Sigmoid colon (tissue), 7 donors: Measurements from ENCODE around the gene DCLK3. TPM values are rescaled to one million over a fixed set of nuclear protein-coding genes. Genes with fewer than 3 reads are reported as not detected.
A peak's percentile ranks its signal among the peaks of the same experiment; 100 is the strongest.

Experiments
- DNase-seq: peaks from one replicate; pipeline ENCODE4 v3.0.0-alpha.2; 2019
- H3K27ac ChIP-seq, 4 donors: fragments of 200-600 bp; sonication (generic); one replicate each; pipeline ENCODE4 v1.5.1; 2016 to 2019; ENCODE audit warnings: mild to moderate bottlenecking in 1 of 4
- H3K27me3 ChIP-seq, 3 donors: fragments of 200-600 bp; sonication (generic); one replicate each; pipeline ENCODE4 v1.5.1; 2019; ENCODE audit warnings: mild to moderate bottlenecking in 1 of 3
- H3K36me3 ChIP-seq, 4 donors: fragments of 200-600 bp; sonication (generic); one replicate each; pipeline ENCODE4 v1.5.1; 2016 to 2019
- H3K4me1 ChIP-seq, 4 donors: fragments of 200-600 bp; sonication (generic); one replicate each; pipeline ENCODE4 v1.5.1; 2017 to 2019
- H3K4me3 ChIP-seq, 4 donors: fragments of 200-600 bp; sonication (generic); one replicate each; pipeline ENCODE4 v1.5.1; 2017 to 2019; ENCODE audit warnings: mild to moderate bottlenecking in 2 of 4, moderate library complexity in 1 of 4
- H3K9me3 ChIP-seq, 4 donors: fragments of 200-600 bp in 3 of 4; sonication (generic) in 3 of 4; one replicate each; pipeline versions ENCODE4 v1.5.1 to v1.6.1; 2013 to 2019
- EP300 ChIP-seq, 4 donors: sonication (generic); formaldehyde crosslinking; IDR thresholded peaks; one replicate each; pipeline ENCODE4 v1.6.1; 2017; ENCODE audit warnings: antibody characterized with exemption in 4 of 4
- POLR2A ChIP-seq, 2 donors: fragments of 450-650 bp; IDR thresholded peaks; one replicate each; pipeline ENCODE4 v1.6.1; 2016; ENCODE audit warnings: antibody characterized with exemption in 2 of 2, mild to moderate bottlenecking in 2 of 2, moderate library complexity in 2 of 2
- POLR2AphosphoS5 ChIP-seq, 4 donors: sonication (generic); formaldehyde crosslinking; IDR thresholded peaks; one replicate each; pipeline ENCODE4 v1.6.1; 2017; ENCODE audit warnings: antibody characterized with exemption in 4 of 4
- WGBS, 2 donors: extraction: QIAGEN DNeasy Blood & Tissue Kit; methylation state at CpG; one replicate each; pipeline ENCODE4 v1.1.7; 2013; 5-methylcytosine and 5-hydroxymethylcytosine counted together
- intact Hi-C: fragments of 100-400 bp; cut with DNase I; formaldehyde crosslinking; loops from one replicate; pipeline ENCODE4 v1.15.1; 2023
- polyA plus RNA-seq, 3 donors: library from polyadenylated mRNA; stranded (reverse); fragments of 200-250 nt; gene quantifications; one replicate each; pipeline ENCODE4 v1.2.3, GENCODE V29; 2013
- total RNA-seq, 4 donors: library from RNA; depleted of rRNA; stranded (reverse); fragments of >200 nt; gene quantifications; one replicate each; pipeline ENCODE4 v1.1.0, GENCODE V29; 2016
- TF ChIP-seq, protein P1 (sequence below), 4 experiments: fragments of 450-650 bp in 3 of 4; fragments of 200-600 bp in 1 of 4; IDR thresholded peaks; one replicate each; pipeline ENCODE4 v1.5.1; 2016 to 2019; ENCODE audit warnings: antibody characterized with exemption in 4 of 4, mild to moderate bottlenecking in 3 of 4, moderate library complexity in 2 of 4
- donor health status: healthy with polysubstance abuse.
- donor health status: Bipolar disorder and iron deficiency.
- donor health status: healthy.

Gene DCLK3
- total and polyA plus RNA-seq, 7 donors, result 0.12 to 0.36 (median 0.23) TPM; not detected in 2

GRCh38 chr3:36733723-36734122, 30.6 kb downstream of the DCLK3 start:
- no peak for DNase-seq
- 81 to 84% methylated on average over 1 of the region's 1 CpG for WGBS, 2 donors
- no peak overlapping the region for H3K27ac ChIP-seq
- H3K4me1 ChIP-seq, result no peaks in the 10 kb centered on the region
- H3K27me3 ChIP-seq, result no peaks in the 10 kb centered on the region
- no peaks in the 10 kb centered on the region for H3K36me3 ChIP-seq
- TF ChIP-seq, protein P1, sequence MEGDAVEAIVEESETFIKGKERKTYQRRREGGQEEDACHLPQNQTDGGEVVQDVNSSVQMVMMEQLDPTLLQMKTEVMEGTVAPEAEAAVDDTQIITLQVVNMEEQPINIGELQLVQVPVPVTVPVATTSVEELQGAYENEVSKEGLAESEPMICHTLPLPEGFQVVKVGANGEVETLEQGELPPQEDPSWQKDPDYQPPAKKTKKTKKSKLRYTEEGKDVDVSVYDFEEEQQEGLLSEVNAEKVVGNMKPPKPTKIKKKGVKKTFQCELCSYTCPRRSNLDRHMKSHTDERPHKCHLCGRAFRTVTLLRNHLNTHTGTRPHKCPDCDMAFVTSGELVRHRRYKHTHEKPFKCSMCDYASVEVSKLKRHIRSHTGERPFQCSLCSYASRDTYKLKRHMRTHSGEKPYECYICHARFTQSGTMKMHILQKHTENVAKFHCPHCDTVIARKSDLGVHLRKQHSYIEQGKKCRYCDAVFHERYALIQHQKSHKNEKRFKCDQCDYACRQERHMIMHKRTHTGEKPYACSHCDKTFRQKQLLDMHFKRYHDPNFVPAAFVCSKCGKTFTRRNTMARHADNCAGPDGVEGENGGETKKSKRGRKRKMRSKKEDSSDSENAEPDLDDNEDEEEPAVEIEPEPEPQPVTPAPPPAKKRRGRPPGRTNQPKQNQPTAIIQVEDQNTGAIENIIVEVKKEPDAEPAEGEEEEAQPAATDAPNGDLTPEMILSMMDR (IDR thresholded peaks at IDR 0.05), result no peak
- TF ChIP-seq EP300 (IDR thresholded peaks at IDR 0.05) (no peak), POLR2A (IDR thresholded peaks at IDR 0.05) (no peak), POLR2AphosphoS5 (IDR thresholded peaks at IDR 0.05) (no peak)
- H3K9me3 ChIP-seq, result no peaks in the 10 kb centered on the region
- H3K4me3 ChIP-seq, result no peak overlapping the region
- intact Hi-C loops, result no loop called here

GRCh38 chr3:36733162-36733696, 31.1 kb downstream of the DCLK3 start:
- Histone ChIP-seq H3K36me3 (no peaks in the 10 kb centered on the region), H3K9me3 (no peaks in the 10 kb centered on the region), H3K27me3 (no peaks in the 10 kb centered on the region), H3K4me3 (no peak overlapping the region), H3K27ac (no peak overlapping the region), H3K4me1 (no peaks in the 10 kb centered on the region)
- TF ChIP-seq EP300 (IDR thresholded peaks at IDR 0.05), result no peak
- TF ChIP-seq POLR2AphosphoS5 (IDR thresholded peaks at IDR 0.05), result no peak
- TF ChIP-seq, protein P1 (IDR thresholded peaks at IDR 0.05), result no peak
- TF ChIP-seq POLR2A (IDR thresholded peaks at IDR 0.05), result no peak
- intact Hi-C loops, result no loop called here
- 66 to 76% methylated on average over 1 of the region's 1 CpG for WGBS, 2 donors
- no peak for DNase-seq

DNA sequence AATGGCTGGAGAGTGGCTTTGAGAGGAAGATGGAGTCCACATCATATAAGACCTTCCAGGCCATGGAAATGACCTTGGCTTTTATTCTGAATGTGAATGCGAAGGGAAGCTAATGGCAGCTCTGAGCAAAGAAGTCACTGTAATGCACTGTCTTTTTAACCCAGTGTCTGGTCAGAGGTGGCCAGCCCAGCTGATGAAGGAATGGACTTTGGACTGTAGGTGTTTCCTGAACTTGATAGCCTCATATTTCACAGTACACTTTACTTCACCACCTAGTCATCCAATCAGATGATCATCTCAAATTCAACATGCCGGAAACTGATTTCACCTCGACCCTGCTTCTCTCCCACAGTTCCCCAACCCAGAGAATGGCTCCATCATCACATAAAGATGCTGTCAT, 33.4 kb downstream of the DCLK3 start:
- DNase-seq, result no peak
- Histone ChIP-seq H3K4me3 (no peak overlapping the region), H3K36me3 (no peaks in the 10 kb centered on the region), H3K4me1 (no peaks in the 10 kb centered on the region), H3K27me3 (no peaks in the 10 kb centered on the region), H3K9me3 (no peaks in the 10 kb centered on the region), H3K27ac (no peak overlapping the region)
- TF ChIP-seq, protein P1 (IDR thresholded peaks at IDR 0.05), result no peak
- TF ChIP-seq POLR2A (IDR thresholded peaks at IDR 0.05) (no peak), EP300 (IDR thresholded peaks at IDR 0.05) (no peak), POLR2AphosphoS5 (IDR thresholded peaks at IDR 0.05) (no peak)
- intact Hi-C loops, result loop anchor here (2.0 kb wide), 1 partner anchor 138 kb away; no protein-coding TSS in a partner anchor
- WGBS, 2 donors, result 69 to 86% methylated on average over 3 of the region's 3 CpGs

- 47 to 59% methylated on average over 9 of the region's 9 CpGs for WGBS, 2 donors
- H3K27ac ChIP-seq, result no peak overlapping the region
- H3K4me1 ChIP-seq, result no peaks in the 10 kb centered on the region
- no peaks in the 10 kb centered on the region for H3K36me3 ChIP-seq
- H3K4me3 ChIP-seq, result no peak overlapping the region
- H3K9me3 ChIP-seq, result no peaks in the 10 kb centered on the region
- intact Hi-C loops, result loop anchor here (2.0 kb wide), 2 partner anchors 139 to 229 kb away; no protein-coding TSS in a partner anchor
- no peaks in the 10 kb centered on the region for H3K27me3 ChIP-seq
- TF ChIP-seq, protein P1 (IDR thresholded peaks at IDR 0.05), result peak; percentile 54 to 76 (median 67)
- TF ChIP-seq POLR2AphosphoS5 (IDR thresholded peaks at IDR 0.05), result no peak
- DNase-seq, result no peak
Measured at GRCh38 chr3:36729204-36730056, 34.9 kb downstream of the DCLK3 start.
